Fibroblast of lung (primary cell): Measurements from ENCODE around the gene CRIP2. TPM values are rescaled to one million over a fixed set of nuclear protein-coding genes. Genes with fewer than 3 reads are reported as not detected.

Experiments
- DNase-seq, 2 donors: peaks; one replicate each; pipeline versions ENCODE4 v3.0.0 to v3.0.0-alpha.2; 2010; ENCODE audit warnings: low read depth in 2 of 2
- H2AFZ ChIP-seq: 2 replicates; pipeline ENCODE4 v1.5.1; 2012; ENCODE audit warnings: low read length, control low read depth, inconsistent platforms
- H3K27ac ChIP-seq: 2 replicates; pipeline ENCODE4 v1.5.1; 2011; ENCODE audit warnings: low read length, control low read depth; ENCODE audit not compliant: insufficient read depth
- H3K27me3 ChIP-seq: 2 replicates; pipeline ENCODE4 v1.5.1; 2011; ENCODE audit warnings: mild to moderate bottlenecking, low read length; ENCODE audit not compliant: control insufficient read depth, insufficient read depth
- H3K36me3 ChIP-seq: 2 replicates; pipeline ENCODE4 v1.5.1; 2011; ENCODE audit warnings: low read length; ENCODE audit not compliant: control insufficient read depth, insufficient read depth
- H3K4me1 ChIP-seq: 2 replicates; pipeline ENCODE4 v1.5.1; 2011; ENCODE audit warnings: low read length; ENCODE audit not compliant: control insufficient read depth, insufficient read depth; ENCODE audit errors: extremely low read depth
- H3K4me2 ChIP-seq: 2 replicates; pipeline ENCODE4 v1.5.1; 2011; ENCODE audit warnings: low read length, control low read depth; ENCODE audit not compliant: insufficient read depth; ENCODE audit errors: extremely low read depth
- H3K4me3 ChIP-seq, 4 experiments: fragments of 200-600 bp in 1 of 4; sonication (generic) in 1 of 4; replicated peaks in 1 of 4; 2 replicates each; pipeline ENCODE4 v1.5.1; 2011 to 2016; ENCODE audit warnings: low read length in 4 of 4, low read depth in 3 of 4, mild to moderate bottlenecking in 3 of 4, control low read depth in 2 of 4, inconsistent platforms in 1 of 4, mixed read lengths in 1 of 4; ENCODE audit not compliant: insufficient read depth in 1 of 4; ENCODE audit errors: control extremely low read depth in 1 of 4
- H3K79me2 ChIP-seq: 2 replicates; pipeline ENCODE4 v1.5.1; 2012; ENCODE audit warnings: mild to moderate bottlenecking, low read length, inconsistent platforms; ENCODE audit not compliant: control insufficient read depth, insufficient read depth
- H3K9ac ChIP-seq: 2 replicates; pipeline ENCODE4 v1.5.1; 2011; ENCODE audit warnings: mild to moderate bottlenecking, low read length, control low read depth; ENCODE audit not compliant: insufficient read depth
- H3K9me3 ChIP-seq: 2 replicates; pipeline ENCODE4 v1.5.1; 2012; ENCODE audit warnings: low read depth, low read length; ENCODE audit not compliant: control insufficient read depth, insufficient read depth
- H4K20me1 ChIP-seq: 2 replicates; pipeline ENCODE4 v1.5.1; 2011; ENCODE audit warnings: low read length; ENCODE audit not compliant: control insufficient read depth, insufficient read depth; ENCODE audit errors: extremely low read depth
- CTCF ChIP-seq, 2 donors: IDR thresholded peaks in 1 of 2; conservative IDR thresholded peaks in 1 of 2; 1 replicate in 1 of 2; 2 replicates in 1 of 2; pipeline ENCODE4 v1.5.1; 2011 to 2012; ENCODE audit warnings: low read length in 2 of 2, control low read depth in 1 of 2, inconsistent platforms in 1 of 2, low read depth in 1 of 2, mild to moderate bottlenecking in 1 of 2
- EZH2 ChIP-seq: IDR thresholded peaks from 2 replicates; pipeline ENCODE4 v1.5.1; 2012; ENCODE audit warnings: low read length, control low read depth, mild to moderate bottlenecking; ENCODE audit errors: missing control alignments
- polyA plus RNA-seq, 2 donors: library from polyadenylated mRNA; depleted of rRNA in 1 of 2; stranded (reverse) in 1 of 2; unstranded in 1 of 2; fragments of >200 nt; gene quantifications; 2 replicates each; pipeline ENCODE4 v1.2.1, GENCODE V29; 2011 to 2012; ENCODE audit warnings: missing spikeins in 1 of 2
- total RNA-seq: library from RNA; depleted of rRNA; stranded (reverse); fragments of >200 nt; gene quantifications from 2 replicates; pipeline ENCODE4 v1.2.1, GENCODE V29; 2014

The CRIP2 gene
- total and polyA plus RNA-seq, 2 donors (not counting 1 experiment from before 2014, with no cell fraction given) = 58.9 to 68.5 TPM

- Histone ChIP-seq H3K4me1 (peaks cover 17% of the 10 kb centered on the region), H2AFZ (no peak overlapping the region), H3K36me3 (no peaks in the 10 kb centered on the region)
These were observed 10.4 kb downstream of the CRIP2 start for GRCh38 chr14:105484997-105485393.

DNA sequence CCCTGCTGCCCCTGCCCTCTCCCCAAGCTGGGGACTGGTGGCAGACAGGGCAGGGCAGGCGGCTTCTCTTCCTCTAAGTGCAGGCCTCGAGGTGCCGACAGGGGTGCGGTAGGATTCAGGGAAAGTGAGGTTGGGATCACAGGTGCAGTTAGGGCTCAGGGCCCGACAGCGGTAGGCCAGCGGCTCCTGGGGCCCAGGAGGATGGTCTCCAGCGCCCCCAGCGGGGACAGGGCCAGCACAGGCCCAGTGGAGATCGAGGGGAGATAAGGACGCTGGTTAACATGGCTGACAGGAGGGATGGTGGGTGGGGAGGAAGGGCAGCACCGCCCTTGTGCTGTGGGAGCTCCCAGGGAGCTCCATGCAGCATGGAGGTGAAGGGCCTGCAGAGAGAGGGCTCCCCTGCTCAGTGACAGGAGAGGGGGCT is 11.1 kb downstream of the CRIP2 start:
- H3K79me2 ChIP-seq = no peaks in the 10 kb centered on the region
- H4K20me1 ChIP-seq = no peaks in the 10 kb centered on the region
- no peak overlapping the region for H2AFZ ChIP-seq
- no peak overlapping the region for H3K9ac ChIP-seq
- H3K27me3 ChIP-seq = peaks cover 19% of the 10 kb centered on the region
- no peak overlapping the region for H3K4me2 ChIP-seq
- no peak overlapping the region for H3K4me3 ChIP-seq
- no peaks in the 10 kb centered on the region for H3K36me3 ChIP-seq
- TF ChIP-seq CTCF (conservative IDR thresholded peaks at IDR 0.05 in 1 of 2, IDR thresholded peaks at IDR 0.05 in 1 of 2; ENCODE audit: low read depth in 1 of 2, low read length in 2 of 2) = peak in 1 of 2 donors; percentile 32
- TF ChIP-seq EZH2 = no peak
- no peak for DNase-seq
- peaks cover 17% of the 10 kb centered on the region for H3K4me1 ChIP-seq
- no peaks in the 10 kb centered on the region for H3K9me3 ChIP-seq
- H3K27ac ChIP-seq = no peak overlapping the region

More at GRCh38 chr14:105484997-105485393, 10.4 kb downstream of the CRIP2 start:
- no peaks in the 10 kb centered on the region for H3K79me2 ChIP-seq
- H3K9ac ChIP-seq = no peak overlapping the region
- H3K4me3 ChIP-seq = no peak overlapping the region
- H3K27ac ChIP-seq = no peak overlapping the region
- H4K20me1 ChIP-seq = no peaks in the 10 kb centered on the region
- H3K4me2 ChIP-seq = no peak overlapping the region
- H3K27me3 ChIP-seq = peaks cover 19% of the 10 kb centered on the region
- no peak for TF ChIP-seq EZH2
- no peak for TF ChIP-seq CTCF (conservative IDR thresholded peaks at IDR 0.05 in 1 of 2, IDR thresholded peaks at IDR 0.05 in 1 of 2; ENCODE audit: low read depth in 1 of 2, low read length in 2 of 2)
- no peaks in the 10 kb centered on the region for H3K9me3 ChIP-seq
- no peak for DNase-seq

DNA sequence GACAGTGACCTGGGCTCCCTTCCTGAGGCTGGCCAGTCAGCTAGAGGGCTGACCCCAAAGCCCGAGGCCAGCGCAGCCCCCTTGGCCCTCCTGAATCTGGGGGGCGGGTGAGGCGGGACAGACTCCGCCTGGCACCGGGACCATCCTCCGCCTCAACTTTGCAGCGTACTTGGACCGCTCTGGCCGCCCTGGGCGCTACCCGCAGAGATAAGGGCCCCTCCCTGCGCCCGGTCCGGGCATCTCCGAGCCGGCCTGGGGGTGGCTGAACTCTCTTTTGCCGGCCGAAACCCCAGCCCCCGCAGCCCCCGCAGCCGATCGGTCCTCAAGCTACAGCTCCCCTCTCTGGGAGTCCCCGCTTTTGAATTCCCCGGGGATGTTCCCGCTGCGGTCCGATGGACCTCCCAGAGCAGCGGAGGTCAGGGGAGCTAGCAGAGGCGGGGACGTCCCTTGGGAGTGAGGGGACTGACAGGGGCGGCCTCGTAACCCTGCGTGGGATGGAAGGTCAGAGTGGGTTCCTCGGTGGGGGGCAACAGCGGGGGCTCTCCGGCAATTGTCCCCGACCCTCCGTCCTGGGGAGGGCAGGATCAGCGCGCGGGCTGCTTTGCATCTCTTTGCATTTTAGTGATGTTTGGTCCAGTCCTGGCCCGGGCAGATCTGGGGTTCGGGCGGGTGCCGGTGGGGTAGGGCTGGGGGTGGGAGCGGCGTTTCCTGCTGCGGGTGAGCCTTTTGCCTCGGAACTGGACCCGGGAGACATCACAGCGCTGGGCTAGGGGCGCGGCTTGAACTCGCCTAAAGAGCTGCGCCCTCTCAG is 11.7 kb downstream of the CRIP2 start, which contains the start of gene CRIP1:
Gene CRIP1 (plus strand): TSS at position 724 of the 811 bp plus-strand sequence. CDS start 374 bp downstream, outside the sequence.
- TF ChIP-seq EZH2 (peak; percentile 68), CTCF (conservative IDR thresholded peaks at IDR 0.05 in 1 of 2, IDR thresholded peaks at IDR 0.05 in 1 of 2; ENCODE audit: low read depth in 1 of 2, low read length in 2 of 2) (no peak)
- Histone ChIP-seq H3K4me2 (peak within 1 kb of the TSS; percentile 64), H3K9me3 (no peaks in the 10 kb centered on the region), H3K79me2 (no peaks in the 10 kb centered on the region), H3K4me3 (peak within 1 kb of the TSS in 1 of 4 experiments; percentile 27), H3K4me1 (peaks cover 11% of the 10 kb centered on the region), H3K9ac (peak within 1 kb of the TSS; percentile 37), H3K36me3 (no peaks in the 10 kb centered on the region), H2AFZ (no peak within 1 kb of the TSS), H4K20me1 (no peaks in the 10 kb centered on the region), H3K27ac (no peak within 1 kb of the TSS), H3K27me3 (peaks cover 19% of the 10 kb centered on the region)
- DNase-seq = no peak
